Activated naive CD4-positive, alpha-beta T cell (primary cell): ENCODE measurements around the gene ADRM1.

Experiments used
- DNase-seq, 4 experiments: peaks; one replicate each; lab custom pipeline; 2025; lab: John Stamatoyannopoulos, UW

Gene ADRM1

GRCh38 chr20:62339647-62340062, 36.9 kb downstream of the ADRM1 start:
- DNase-seq: no peak

DNA sequence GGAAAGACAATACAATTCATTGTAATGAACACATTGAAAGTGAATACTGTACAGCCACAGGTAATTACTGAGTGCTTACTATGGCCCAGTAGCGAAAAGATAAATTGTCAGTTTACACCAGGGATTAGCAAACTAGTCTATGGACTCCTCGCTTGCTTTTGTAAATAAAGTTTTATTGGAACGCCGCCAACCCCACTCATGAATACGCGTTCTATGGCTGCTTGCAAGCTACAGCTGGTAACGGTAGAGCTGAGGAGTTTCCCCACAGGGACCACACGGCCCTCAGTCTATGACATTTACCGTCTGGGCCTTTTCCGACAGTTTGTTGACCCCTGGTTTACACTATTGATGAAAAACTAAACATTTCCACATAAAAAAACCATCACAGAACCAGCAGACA, 40.1 kb downstream of the ADRM1 start:
- DNase-seq: no peak

DNA sequence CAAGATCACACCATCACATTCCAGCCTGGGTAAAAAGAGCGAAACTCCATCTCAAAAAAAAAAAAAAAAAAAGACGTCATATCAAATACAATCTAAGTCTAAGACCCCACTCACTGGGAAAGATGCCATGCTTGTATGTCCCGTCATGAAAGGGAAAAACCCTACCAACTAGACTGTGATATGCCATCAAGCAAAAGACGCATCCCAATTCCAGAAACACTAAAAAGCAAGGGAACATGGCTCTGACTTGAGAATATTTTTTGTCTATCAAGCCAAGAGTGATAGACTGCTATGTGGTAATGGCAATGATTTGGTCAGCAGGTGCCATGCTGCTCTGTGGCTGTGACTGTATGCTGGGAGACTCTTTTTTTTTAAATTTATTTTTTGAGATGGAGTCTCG, 41.3 kb downstream of the ADRM1 start:
- DNase-seq: no peak

DNA sequence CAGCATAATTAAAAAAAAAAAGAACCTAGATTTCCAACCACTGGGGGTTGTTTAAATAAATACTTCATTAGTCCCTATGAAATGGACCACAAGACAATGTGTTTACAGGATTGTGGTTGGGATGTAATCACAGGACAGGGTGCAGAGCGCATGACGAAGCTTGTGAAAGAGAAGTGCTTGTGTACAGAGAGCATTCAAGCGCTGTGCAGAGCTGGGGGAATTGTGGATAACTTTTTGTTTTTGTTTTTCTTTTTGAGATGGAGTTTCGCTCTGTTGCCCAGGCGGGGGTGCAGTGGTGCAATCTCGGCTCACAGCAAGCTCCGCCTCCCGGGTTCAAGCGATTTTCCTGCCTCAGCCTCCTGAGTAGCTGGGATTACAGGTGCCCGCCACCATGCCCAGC, 42.0 kb downstream of the ADRM1 start:
- no peak for DNase-seq

GRCh38 chr20:62345681-62346370, 43.0 kb downstream of the ADRM1 start:
- DNase-seq: no peak

GRCh38 chr20:62346398-62347150, 43.8 kb downstream of the ADRM1 start:
- no peak for DNase-seq

DNA sequence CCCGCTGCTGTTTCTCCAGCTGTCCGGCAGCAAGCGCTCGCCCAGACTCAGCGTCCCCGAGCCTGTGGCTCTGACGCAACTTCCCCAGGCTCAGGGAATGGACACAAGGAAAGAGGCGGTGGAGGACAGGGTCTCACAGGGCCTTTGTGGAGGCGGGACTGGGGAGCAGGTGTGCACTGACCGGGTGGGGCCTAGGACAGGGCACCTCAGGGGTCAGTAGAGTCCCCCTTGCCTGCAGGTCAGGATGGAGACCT, 44.3 kb downstream of the ADRM1 start:
- DNase-seq: no peak

GRCh38 chr20:62347445-62347844, 44.6 kb downstream of the ADRM1 start:
- DNase-seq: no peak

DNA sequence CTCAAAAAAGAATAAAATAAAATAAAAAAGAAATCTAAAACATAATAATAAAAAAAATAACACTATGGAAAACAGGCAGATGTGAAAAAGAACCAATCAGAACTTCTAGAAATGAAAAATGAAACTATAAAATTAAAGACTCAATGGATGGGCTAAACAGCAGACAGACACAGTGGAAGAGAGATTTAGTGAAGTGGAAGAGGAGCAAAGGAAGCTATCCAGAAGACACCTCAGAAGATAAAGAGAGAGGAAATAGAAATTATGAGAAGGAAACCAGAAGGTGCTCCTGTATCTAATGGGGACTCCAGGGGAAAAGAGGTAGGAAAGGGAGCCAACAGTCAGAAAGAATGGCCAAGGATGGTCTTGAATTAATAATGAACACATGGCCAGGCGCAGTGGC, 45.8 kb downstream of the ADRM1 start:
- no peak for DNase-seq

GRCh38 chr20:62349556-62350097, 46.8 kb downstream of the ADRM1 start:
- DNase-seq: no peak

DNA sequence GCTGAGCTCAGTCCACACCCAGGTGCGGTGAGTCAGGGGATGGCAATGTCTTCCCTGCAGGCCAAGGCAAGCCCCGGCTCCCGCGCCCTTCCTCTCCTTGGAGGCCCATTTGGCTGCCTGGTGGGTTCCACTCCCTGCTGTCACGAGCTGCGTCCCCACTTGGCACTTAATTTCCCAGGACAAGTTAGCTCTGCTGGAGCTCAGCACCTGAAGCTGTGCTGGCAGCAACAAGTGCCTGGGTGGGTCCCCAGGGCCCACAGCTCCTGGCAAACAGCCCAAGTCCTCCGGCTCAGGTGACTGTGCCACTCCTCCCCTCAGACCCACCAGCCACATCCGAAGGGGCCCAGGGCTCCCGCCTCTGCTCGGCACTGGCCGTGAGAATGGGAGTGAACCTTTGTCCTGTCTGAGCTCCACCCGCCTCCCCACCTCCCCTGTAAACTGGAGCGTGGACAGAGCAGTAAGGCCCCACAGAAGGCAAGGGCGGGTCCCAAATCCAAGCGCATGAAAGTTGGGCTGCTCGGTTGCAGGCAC, 47.4 kb downstream of the ADRM1 start:
- no peak for DNase-seq

DNA sequence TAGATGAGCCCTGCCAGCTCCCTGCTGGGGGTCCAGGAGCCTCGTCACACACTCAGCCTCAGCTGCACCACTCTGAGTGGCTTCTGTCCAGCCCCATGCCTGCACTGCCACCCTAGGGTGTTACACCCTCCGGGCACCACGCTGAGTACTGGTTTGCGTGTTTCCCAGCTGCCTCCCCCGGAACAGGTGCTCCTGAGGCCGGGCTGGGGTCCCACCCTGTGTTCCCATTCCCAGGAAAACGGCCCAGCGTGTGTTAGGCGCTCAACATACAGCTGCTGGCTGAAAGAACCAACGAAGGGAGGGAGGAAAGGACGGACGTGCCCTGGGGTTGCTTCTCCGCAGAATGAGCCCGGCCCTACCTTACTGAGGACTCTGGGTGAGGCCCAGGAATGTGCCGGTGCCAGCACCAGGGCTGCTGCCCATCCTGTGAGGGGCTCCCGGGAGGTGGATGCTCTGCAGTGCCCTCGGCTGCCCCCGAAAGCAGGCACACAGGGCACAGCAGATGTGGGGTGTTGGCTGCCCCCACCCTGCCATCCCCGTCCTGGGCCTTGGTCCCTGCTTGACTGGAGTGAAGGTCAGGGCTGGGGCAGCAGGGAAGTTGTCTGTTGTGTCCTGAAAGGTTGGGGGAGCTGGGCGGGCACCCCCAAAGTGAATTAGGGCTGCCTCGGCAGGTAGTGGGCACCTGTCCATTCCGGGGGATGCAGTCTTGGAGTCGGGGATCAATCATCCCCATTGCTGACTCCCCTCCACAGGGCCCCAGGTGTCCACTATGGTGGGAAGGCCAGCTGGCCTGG, 48.0 kb downstream of the ADRM1 start:
- DNase-seq: no peak

DNA sequence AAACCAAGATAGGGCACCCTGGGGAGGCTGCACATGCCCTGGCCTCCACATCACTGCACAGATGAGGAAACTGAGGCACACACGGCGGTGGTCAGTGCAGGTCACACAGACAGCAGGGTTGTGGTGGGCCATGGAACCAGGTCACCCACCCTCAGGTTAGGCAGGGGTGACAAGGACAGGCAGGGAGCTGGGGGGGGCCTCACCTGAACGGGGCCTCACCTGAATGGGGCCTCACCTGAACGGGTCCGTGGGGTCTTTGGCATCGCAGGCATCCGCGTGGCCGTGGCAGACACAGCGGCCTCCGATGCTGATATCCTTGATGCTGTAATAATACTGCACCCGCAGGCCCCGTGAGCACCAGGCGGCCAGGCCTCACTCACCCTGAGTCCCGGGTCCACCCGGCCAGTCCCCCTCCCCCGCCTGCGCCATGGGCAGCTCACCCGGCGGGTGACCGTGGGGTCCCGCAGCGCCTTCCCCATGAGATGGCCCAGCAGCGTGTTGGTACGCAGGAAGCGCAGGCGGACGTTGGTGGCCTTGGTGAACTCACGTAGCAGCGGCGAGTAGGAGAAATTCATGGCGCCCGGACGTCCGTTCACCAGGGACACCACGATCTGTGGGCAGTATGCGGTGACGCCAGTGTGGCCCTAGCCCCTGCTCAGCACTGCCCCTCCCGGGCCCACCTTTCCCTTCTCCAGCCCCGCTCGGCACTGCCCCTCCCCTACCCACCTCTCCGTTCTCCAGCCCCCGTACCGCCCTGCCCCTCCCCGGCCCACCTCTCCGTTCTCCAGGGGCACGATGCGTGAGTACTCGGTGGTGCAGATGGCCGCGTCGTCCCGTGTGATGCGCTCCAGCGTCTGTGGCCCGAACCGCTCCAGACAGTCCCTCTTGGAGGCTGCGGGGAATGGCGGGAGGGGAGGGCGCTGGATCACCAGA, 48.9 kb downstream of the ADRM1 start:
- DNase-seq: no peak

GRCh38 chr20:62352402-62353288, 49.8 kb downstream of the ADRM1 start:
- no peak for DNase-seq

GRCh38 chr20:62353289-62354030, 50.7 kb downstream of the ADRM1 start:
- no peak for DNase-seq

DNA sequence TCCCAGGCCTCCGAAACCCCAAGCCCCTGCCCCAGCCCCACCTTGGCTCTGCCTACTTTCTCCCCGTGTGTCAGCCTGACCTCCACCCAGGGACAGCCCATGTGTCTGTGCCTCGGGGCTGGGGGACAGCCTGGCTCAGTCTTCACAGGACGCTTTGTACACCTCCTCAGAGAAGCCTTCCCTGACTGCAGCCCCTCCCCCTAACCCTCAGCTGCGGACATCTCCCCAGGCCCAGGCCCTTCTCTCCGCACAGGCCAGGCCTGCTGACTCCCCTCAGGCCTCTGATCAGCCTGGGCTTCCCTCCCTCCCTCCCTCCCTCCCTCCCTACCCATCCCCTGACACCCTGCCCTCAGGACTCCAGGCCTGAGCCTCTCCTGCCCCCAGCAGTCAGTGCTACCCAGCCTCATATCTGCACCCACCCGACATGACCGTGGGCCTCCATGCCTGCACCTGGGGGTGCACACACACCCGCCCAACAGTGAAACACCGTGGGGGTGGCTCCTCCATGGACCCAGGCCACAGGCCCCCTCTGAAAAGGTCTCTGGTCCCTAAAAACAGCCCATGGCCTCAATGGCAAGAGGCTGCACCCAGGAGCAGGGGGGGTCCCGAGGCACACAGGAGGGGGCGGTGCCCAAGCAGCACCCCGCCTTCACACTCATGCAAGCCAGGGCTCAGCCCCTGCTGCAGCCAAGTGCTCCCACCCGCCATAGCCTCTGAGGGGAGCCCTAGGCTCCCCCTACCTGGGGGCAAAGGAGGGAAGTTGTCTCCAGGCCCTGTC, 51.4 kb downstream of the ADRM1 start:
- DNase-seq: no peak

DNA sequence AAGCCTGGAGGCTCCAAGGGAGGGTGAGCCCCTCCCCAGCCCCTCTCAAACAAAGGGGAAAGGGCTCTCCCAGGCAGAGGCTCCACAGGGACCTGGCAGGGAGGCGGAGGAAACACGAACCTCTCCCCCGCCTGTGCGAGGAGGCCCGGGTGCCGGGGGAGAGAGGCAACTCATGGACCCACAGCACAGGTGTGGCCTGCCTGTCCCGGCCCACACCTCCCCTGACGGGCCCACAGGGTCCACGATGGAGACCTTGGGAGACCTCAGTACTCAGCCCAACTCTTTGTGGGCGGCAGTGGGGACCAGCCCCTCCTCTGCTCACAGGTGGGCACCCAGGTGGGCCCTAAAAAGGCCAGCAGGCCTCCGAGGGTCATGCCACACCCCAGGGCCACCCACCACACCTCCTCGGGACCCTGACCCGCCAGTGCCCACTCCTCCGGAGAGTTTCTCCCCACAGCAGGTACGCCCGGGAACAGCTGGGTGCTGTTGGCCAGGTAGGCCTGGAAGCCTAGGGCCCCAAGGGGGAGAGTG, 52.1 kb downstream of the ADRM1 start:
- DNase-seq: no peak

GRCh38 chr20:62355516-62355877, 52.7 kb downstream of the ADRM1 start:
- DNase-seq: no peak
